ENCODE results near the gene XPNPEP1. TPM values are rescaled to one million over a fixed set of nuclear protein-coding genes. Genes with fewer than 3 reads are reported as not detected.

Gene XPNPEP1
- polyA plus RNA-seq, 3 donors = 32.1 to 62.1 (median 38.4) TPM

GRCh38 chr10:109947111-109947920, 24.0 kb upstream of the XPNPEP1 start:
- Mint-ChIP-seq H3K4me3 (no peak overlapping the region), H3K27me3 (ENCODE audit: low read depth in 3 of 3) (peaks cover 0 to 6% (median 4%) of the 10 kb centered on the region in 3 donors), H3K4me1 (peaks cover 7% of the 10 kb centered on the region), H3K9me3 (no peaks in the 10 kb centered on the region), H3K27ac (no peak overlapping the region), H3K36me3 (no peaks in the 10 kb centered on the region)
- H3K27me3 ChIP-seq (ENCODE audit: control insufficient read depth in 2 of 2, insufficient read depth in 2 of 2, low read length in 2 of 2) = no peaks in the 10 kb centered on the region
- intact Hi-C loops (cut with micrococcal nuclease) = no loop called here
- no peak overlapping the region for H3K9ac ChIP-seq (ENCODE audit: insufficient read depth, low read length, poor library complexity, severe bottlenecking)
- no peak overlapping the region for H2AFZ ChIP-seq (ENCODE audit: insufficient read depth, low read depth, low read length, poor library complexity, severe bottlenecking)
- no peak overlapping the region for H3K4me2 ChIP-seq (replicated peaks; ENCODE audit: extremely low read depth, low read length, poor library complexity, severe bottlenecking)
- H3K4me3 ChIP-seq (replicated peaks in 1 of 3; ENCODE audit: low read depth in 2 of 3, low read length in 3 of 3) = no peak overlapping the region
- DNase-seq = no peak
- TF ChIP-seq, protein P1, sequence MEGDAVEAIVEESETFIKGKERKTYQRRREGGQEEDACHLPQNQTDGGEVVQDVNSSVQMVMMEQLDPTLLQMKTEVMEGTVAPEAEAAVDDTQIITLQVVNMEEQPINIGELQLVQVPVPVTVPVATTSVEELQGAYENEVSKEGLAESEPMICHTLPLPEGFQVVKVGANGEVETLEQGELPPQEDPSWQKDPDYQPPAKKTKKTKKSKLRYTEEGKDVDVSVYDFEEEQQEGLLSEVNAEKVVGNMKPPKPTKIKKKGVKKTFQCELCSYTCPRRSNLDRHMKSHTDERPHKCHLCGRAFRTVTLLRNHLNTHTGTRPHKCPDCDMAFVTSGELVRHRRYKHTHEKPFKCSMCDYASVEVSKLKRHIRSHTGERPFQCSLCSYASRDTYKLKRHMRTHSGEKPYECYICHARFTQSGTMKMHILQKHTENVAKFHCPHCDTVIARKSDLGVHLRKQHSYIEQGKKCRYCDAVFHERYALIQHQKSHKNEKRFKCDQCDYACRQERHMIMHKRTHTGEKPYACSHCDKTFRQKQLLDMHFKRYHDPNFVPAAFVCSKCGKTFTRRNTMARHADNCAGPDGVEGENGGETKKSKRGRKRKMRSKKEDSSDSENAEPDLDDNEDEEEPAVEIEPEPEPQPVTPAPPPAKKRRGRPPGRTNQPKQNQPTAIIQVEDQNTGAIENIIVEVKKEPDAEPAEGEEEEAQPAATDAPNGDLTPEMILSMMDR (IDR thresholded peaks at IDR 0.05) = no peak
- no peaks in the 10 kb centered on the region for H3K4me1 ChIP-seq (ENCODE audit: control insufficient read depth in 1 of 2, insufficient read depth in 2 of 2, low read length in 2 of 2)
- H3K27ac ChIP-seq (ENCODE audit: low read depth in 1 of 2, low read length in 2 of 2) = no peak overlapping the region
- no peaks in the 10 kb centered on the region for H3K79me2 ChIP-seq (ENCODE audit: insufficient read depth, low read length)
- WGBS (ENCODE audit: insufficient coverage) = no CpG with 5 or more reads among the region's 5 CpGs
- no peaks in the 10 kb centered on the region for H3K9me3 ChIP-seq (replicated peaks in 1 of 2; ENCODE audit: control insufficient read depth in 1 of 2, insufficient read depth in 1 of 2, low read length in 2 of 2)
- H4K20me1 ChIP-seq (ENCODE audit: insufficient read depth, low read length) = no peaks in the 10 kb centered on the region
- H3K36me3 ChIP-seq (replicated peaks in 1 of 2; ENCODE audit: control insufficient read depth in 1 of 2, insufficient read depth in 2 of 2, low read length in 2 of 2) = no peaks in the 10 kb centered on the region

- no peak overlapping the region for H3K27ac Mint-ChIP-seq
- H3K4me3 Mint-ChIP-seq = no peak overlapping the region
- TF ChIP-seq, protein P1 (IDR thresholded peaks at IDR 0.05) = no peak
- Histone ChIP-seq H2AFZ (ENCODE audit: insufficient read depth, low read depth, low read length, poor library complexity, severe bottlenecking) (no peak overlapping the region), H3K27me3 (ENCODE audit: control insufficient read depth in 2 of 2, insufficient read depth in 2 of 2, low read length in 2 of 2) (no peaks in the 10 kb centered on the region), H3K79me2 (ENCODE audit: insufficient read depth, low read length) (no peaks in the 10 kb centered on the region), H3K9me3 (replicated peaks in 1 of 2; ENCODE audit: control insufficient read depth in 1 of 2, insufficient read depth in 1 of 2, low read length in 2 of 2) (no peaks in the 10 kb centered on the region), H3K27ac (ENCODE audit: low read depth in 1 of 2, low read length in 2 of 2) (no peak overlapping the region), H3K9ac (ENCODE audit: insufficient read depth, low read length, poor library complexity, severe bottlenecking) (no peak overlapping the region), H3K4me3 (replicated peaks in 1 of 3; ENCODE audit: low read depth in 2 of 3, low read length in 3 of 3) (no peak overlapping the region), H3K36me3 (replicated peaks in 1 of 2; ENCODE audit: control insufficient read depth in 1 of 2, insufficient read depth in 2 of 2, low read length in 2 of 2) (no peaks in the 10 kb centered on the region), H4K20me1 (ENCODE audit: insufficient read depth, low read length) (no peaks in the 10 kb centered on the region), H3K4me2 (replicated peaks; ENCODE audit: extremely low read depth, low read length, poor library complexity, severe bottlenecking) (no peak overlapping the region), H3K4me1 (ENCODE audit: control insufficient read depth in 1 of 2, insufficient read depth in 2 of 2, low read length in 2 of 2) (no peaks in the 10 kb centered on the region)
- H3K36me3 Mint-ChIP-seq = no peaks in the 10 kb centered on the region
- DNase-seq = no peak
- peaks cover 0 to 2% (median 0%) of the 10 kb centered on the region in 7 donors for H3K9me3 Mint-ChIP-seq
- H3K4me1 Mint-ChIP-seq = peaks cover 8% of the 10 kb centered on the region
- WGBS (ENCODE audit: insufficient coverage) = 100% methylated on average over 3 of the region's 3 CpGs
- H3K27me3 Mint-ChIP-seq (ENCODE audit: low read depth in 3 of 3) = peaks cover 0 to 6% (median 4%) of the 10 kb centered on the region in 3 donors
- intact Hi-C loops (cut with micrococcal nuclease) = no loop called here
These were observed 23.4 kb upstream of the XPNPEP1 start for GRCh38 chr10:109946680-109947079.
